Measurements from ENCODE around the gene RTN4R.
"Not testable (repeated sequence)": the region's sequence is repeated elsewhere in the genome, so short reads cannot be mapped to it uniquely, and the experiment has no call there.

Gene RTN4R

GRCh38 chr22:20305894-20306645 lies 38.0 kb upstream of the RTN4R start:
- no peak for FAIRE-seq

GRCh38 chr22:20305230-20305893 lies 37.2 kb upstream of the RTN4R start:
- FAIRE-seq = not testable (repeated sequence)

- FAIRE-seq = no peak
Observed at GRCh38 chr22:20304646-20305045, 36.5 kb upstream of the RTN4R start.

- not testable (repeated sequence) for FAIRE-seq
Observed at GRCh38 chr22:20303229-20303534, 35.1 kb upstream of the RTN4R start.

DNA sequence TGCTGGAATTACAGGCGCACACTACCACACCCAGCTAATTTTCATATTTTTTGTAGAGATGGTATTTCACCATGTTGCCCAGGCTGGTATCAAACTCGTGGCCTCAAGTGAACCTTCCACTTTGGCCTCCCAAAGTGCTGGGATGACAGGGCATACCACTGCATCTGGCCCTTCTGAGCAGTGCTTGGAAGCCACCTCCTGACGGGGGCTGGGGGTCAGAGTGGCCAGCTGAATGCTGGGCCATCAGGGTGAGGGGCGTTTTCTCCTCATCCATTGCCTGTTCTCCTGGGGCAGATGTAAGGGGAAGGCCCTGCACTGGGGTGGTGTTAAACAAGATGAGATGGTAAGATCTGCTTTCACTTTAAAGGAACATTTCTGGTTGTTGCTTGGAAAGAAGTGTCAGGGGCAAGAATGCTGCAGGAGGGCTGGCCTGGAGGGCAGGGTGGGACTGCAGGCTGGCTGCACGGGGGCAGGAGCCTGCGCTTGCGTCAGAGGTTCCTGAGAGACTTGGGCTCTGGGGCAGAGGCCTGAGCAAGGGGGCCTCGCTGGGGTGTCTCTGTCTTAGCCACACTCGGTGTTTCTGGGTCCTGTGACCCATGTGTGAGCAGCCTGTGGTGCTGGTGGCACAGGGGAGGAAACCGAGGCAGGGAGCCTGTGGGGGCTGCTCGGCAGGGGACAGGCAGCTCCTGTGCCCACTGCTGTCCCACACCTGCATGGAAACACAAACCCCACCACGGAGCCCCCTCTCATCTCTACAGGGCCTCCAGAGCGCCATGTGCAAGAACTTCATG lies 34.5 kb upstream of the RTN4R start:
- FAIRE-seq = no peak

GRCh38 chr22:20299746-20300136 lies 31.6 kb upstream of the RTN4R start:
- FAIRE-seq = no peak

GRCh38 chr22:20298803-20299745 lies 31.0 kb upstream of the RTN4R start:
- no peak for FAIRE-seq

GRCh38 chr22:20298110-20298802 lies 30.1 kb upstream of the RTN4R start:
- no peak for FAIRE-seq

- no peak for FAIRE-seq
Observed at GRCh38 chr22:20297414-20298109, 29.4 kb upstream of the RTN4R start.

DNA sequence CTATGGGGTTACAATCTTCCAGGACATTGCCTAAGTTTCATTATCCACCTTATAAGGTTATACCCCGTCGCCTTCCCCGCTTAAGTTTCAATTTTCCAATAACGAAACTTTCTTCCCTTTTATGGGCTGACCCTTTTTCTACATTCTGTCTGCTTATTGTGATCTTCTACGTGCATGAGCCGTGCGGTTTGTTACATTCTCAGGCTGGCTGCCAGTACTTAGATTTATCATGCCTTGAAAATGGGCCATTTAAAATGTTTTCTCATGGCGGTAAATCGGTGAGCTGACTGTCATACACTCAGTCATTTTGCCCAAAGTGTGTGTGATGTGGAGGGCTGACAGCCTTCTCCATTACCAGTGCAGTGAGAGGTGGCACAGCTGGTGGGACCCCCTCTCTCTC lies 28.5 kb upstream of the RTN4R start:
- no peak for FAIRE-seq

- no peak for FAIRE-seq
Observed at GRCh38 chr22:20295262-20296064, 27.3 kb upstream of the RTN4R start.

DNA sequence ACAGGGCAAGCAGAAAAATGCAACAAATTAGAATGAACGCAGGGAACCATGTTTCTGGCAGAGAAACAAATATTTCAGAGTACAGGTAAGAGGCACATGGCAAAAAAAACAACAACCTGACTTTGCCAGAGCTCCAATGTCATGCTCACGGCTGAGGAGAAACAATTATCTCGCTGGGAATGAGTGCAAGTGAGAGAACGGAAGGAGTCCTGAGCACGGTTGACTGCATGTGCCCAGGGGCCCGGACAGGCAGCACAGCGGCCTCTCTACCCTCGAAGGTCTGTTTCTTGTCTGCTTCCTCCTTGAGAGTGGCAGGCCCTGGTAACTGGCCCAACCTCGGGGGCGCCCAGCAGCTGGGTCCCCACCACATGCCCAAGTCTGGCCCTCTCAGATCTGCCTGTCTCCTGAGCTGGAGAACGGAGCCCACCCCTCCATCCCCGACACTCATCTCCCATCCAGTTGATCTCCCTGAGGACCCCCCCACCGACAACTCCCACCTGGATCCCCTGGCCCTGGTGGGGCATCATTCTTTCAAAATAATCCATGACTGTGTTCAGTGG lies 24.6 kb upstream of the RTN4R start:
- no peak for FAIRE-seq

- FAIRE-seq = no peak
Observed at GRCh38 chr22:20292108-20292507, 24.0 kb upstream of the RTN4R start.

DNA sequence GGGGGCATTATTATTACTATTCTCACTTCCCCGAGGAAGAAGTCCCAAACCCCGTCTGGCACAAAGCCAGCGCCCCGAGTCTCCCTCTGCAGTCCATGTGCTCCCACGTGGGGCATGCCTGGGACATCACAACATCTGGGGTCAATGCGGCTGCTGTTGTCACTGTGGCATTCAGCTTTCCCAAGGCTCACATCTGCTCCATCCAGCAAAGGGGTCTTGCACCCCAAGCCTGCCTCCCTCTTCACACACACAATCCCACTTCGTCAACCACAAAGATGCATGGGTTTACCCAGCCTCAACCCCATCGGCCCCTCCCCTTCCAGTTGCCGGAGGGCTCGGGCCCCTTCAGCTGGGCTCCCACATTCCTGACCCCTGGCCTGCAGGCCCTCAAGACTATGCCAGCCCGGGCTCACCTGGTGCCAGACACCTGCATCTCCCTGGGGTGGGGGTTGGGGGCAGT lies 23.5 kb upstream of the RTN4R start:
- FAIRE-seq = no peak

GRCh38 chr22:20291249-20291586 lies 23.1 kb upstream of the RTN4R start:
- FAIRE-seq = no peak

DNA sequence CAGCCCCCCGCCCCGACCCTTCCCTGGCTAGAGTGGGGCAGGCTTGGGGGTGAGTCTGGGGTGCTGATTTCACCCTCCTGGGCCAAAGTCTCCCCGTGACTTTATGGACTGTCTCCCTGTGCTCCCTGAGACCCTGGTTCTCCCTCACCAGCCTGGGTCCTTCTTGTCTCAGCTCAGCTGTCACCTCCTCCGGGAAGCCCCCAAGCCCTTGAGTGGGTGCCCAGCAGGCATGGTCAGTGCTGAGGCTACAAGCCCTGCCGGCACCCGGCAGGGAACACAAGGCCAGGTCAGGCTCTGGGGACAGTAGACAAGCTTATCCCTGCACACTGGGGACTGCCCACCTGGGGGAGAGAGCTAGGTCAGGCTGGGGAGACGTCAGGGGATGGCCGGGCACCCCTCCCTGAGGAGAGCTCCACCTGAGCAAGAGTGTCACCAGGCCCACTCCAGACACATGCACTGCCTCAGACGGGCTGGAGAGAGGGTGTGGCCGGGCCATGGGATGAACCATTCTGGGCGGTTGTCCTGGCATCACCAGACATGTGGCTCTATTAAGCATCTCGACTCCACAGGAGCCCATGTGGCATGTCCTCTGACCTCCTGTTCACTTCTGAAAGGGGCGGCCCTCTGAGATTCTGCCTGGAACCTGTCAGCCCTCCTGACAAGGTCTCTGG lies 22.6 kb upstream of the RTN4R start:
- FAIRE-seq = no peak

- no peak for FAIRE-seq
Observed at GRCh38 chr22:20290045-20290392, 21.9 kb upstream of the RTN4R start.

GRCh38 chr22:20289182-20290044 lies 21.3 kb upstream of the RTN4R start:
- not testable (repeated sequence) for FAIRE-seq

Data from colon (tissue), 2 donors.